OCI-LY3 (cell line): ENCODE data around the gene KCNJ9.

Source experiments
- H2AFZ ChIP-seq: fragments of 200-600, 300-600 bp; shearing (Covaris generic); 2 replicates; pipeline ENCODE4 v1.6.0; 2014; ENCODE audit warnings: antibody characterized with exemption, low read depth, low read length
- H3K27ac ChIP-seq: fragments of 200-600, 300-600 bp; sonication (generic); 2 replicates; pipeline ENCODE4 v1.5.1; 2014; ENCODE audit warnings: mild to moderate bottlenecking, low read length, moderate library complexity, mixed read lengths
- H3K27me3 ChIP-seq: fragments of 200-600, 300-600 bp; sonication (generic); 2 replicates; pipeline ENCODE4 v1.6.1; 2014; ENCODE audit warnings: low read depth, low read length, mixed read lengths
- H3K36me3 ChIP-seq: fragments of 200-600, 300-600 bp; sonication (generic); replicated peaks from 2 replicates; pipeline ENCODE3; 2014; ENCODE audit warnings: low read depth, low read length, mixed read lengths
- H3K4me1 ChIP-seq: fragments of 300-600, 200-600 bp; sonication (generic); 2 replicates; pipeline ENCODE4 v1.6.1; 2014; ENCODE audit warnings: low read length, mixed read lengths
- H3K4me2 ChIP-seq: fragments of 200-600, 300-600 bp; sonication (generic); 2 replicates; pipeline ENCODE4 v1.6.1; 2014; ENCODE audit warnings: low read length, mixed read lengths
- H3K4me3 ChIP-seq: fragments of 300-600, 200-600 bp; sonication (generic); 2 replicates; pipeline ENCODE4 v1.5.1; 2014; ENCODE audit warnings: antibody characterized with exemption, mild to moderate bottlenecking, low read length, moderate library complexity
- H3K79me2 ChIP-seq: fragments of 300-600, 200-600 bp; shearing (Covaris generic); 2 replicates; pipeline ENCODE4 v1.6.1; 2014; ENCODE audit warnings: mild to moderate bottlenecking, low read length, mixed read lengths
- H3K9ac ChIP-seq: fragments of 300-600, 200-600 bp; shearing (Covaris generic); 2 replicates; pipeline ENCODE4 v1.6.0; 2014; ENCODE audit warnings: mild to moderate bottlenecking, low read length, moderate library complexity
- H3K9me3 ChIP-seq: fragments of 200-600, 300-600 bp; shearing (Covaris generic); 2 replicates; pipeline ENCODE4 v1.6.1; 2014; ENCODE audit warnings: low read length, mixed read lengths; ENCODE audit not compliant: insufficient read depth
- H4K20me1 ChIP-seq: fragments of 200-600, 300-600 bp; sonication (generic); 2 replicates; pipeline ENCODE4 v1.6.1; 2016; ENCODE audit warnings: low read length, mixed read lengths; ENCODE audit not compliant: insufficient read depth
- EZH2phosphoT487 ChIP-seq: fragments of 200-600 bp; shearing (Covaris generic); IDR thresholded peaks from 2 replicates; pipeline ENCODE4 v1.6.1; 2018; ENCODE audit warnings: antibody characterized with exemption, mixed run types, low read depth
- TF ChIP-seq, protein P1 (sequence below): fragments of 200-600, 300-600 bp; sonication (generic); IDR thresholded peaks from 2 replicates; pipeline ENCODE4 v1.5.1; 2014; ENCODE audit warnings: antibody characterized with exemption, low read length, low read depth

Gene KCNJ9

DNA sequence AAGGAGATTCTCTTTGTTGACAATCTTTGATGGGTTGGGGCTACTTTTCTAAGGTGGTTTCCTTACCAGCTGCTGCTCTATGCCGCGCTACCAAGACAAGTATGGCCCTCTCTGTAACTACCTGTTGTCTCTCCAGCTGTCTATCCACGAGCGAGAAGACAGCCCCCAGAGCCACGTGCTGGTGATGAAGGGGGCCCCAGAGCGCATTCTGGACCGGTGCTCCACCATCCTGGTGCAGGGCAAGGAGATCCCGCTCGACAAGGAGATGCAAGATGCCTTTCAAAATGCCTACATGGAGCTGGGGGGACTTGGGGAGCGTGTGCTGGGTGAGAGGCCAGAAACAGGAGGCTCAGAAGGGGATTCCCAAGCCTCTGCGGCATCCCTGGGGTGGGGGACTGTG is 48.6 kb downstream of the KCNJ9 start:
- no peaks in the 10 kb centered on the region for H4K20me1 ChIP-seq
- TF ChIP-seq, protein P1, sequence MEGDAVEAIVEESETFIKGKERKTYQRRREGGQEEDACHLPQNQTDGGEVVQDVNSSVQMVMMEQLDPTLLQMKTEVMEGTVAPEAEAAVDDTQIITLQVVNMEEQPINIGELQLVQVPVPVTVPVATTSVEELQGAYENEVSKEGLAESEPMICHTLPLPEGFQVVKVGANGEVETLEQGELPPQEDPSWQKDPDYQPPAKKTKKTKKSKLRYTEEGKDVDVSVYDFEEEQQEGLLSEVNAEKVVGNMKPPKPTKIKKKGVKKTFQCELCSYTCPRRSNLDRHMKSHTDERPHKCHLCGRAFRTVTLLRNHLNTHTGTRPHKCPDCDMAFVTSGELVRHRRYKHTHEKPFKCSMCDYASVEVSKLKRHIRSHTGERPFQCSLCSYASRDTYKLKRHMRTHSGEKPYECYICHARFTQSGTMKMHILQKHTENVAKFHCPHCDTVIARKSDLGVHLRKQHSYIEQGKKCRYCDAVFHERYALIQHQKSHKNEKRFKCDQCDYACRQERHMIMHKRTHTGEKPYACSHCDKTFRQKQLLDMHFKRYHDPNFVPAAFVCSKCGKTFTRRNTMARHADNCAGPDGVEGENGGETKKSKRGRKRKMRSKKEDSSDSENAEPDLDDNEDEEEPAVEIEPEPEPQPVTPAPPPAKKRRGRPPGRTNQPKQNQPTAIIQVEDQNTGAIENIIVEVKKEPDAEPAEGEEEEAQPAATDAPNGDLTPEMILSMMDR = no peak
- TF ChIP-seq EZH2phosphoT487 = no peak
- H3K4me1 ChIP-seq = peaks cover 12% of the 10 kb centered on the region
- H3K4me2 ChIP-seq = no peak overlapping the region
- H3K27me3 ChIP-seq = peaks cover 18% of the 10 kb centered on the region; the same call in 1 of the 2 replicates
- no peak overlapping the region for H3K27ac ChIP-seq
- H3K36me3 ChIP-seq = no peaks in the 10 kb centered on the region
- H3K79me2 ChIP-seq = no peaks in the 10 kb centered on the region
- H2AFZ ChIP-seq = no peak overlapping the region
- no peak overlapping the region for H3K9ac ChIP-seq
- no peaks in the 10 kb centered on the region for H3K9me3 ChIP-seq
- H3K4me3 ChIP-seq = no peak overlapping the region

GRCh38 chr1:160130486-160130885 is 49.1 kb downstream of the KCNJ9 start:
- Histone ChIP-seq H3K4me2 (no peak overlapping the region), H3K4me3 (no peak overlapping the region), H3K4me1 (peaks cover 17% of the 10 kb centered on the region), H3K27me3 (peaks cover 18% of the 10 kb centered on the region; the same call in 1 of the 2 replicates), H2AFZ (no peak overlapping the region), H3K9me3 (no peaks in the 10 kb centered on the region), H3K79me2 (no peaks in the 10 kb centered on the region), H3K36me3 (no peaks in the 10 kb centered on the region), H3K9ac (no peak overlapping the region), H3K27ac (no peak overlapping the region), H4K20me1 (no peaks in the 10 kb centered on the region)
- TF ChIP-seq, protein P1 = no peak
- no peak for TF ChIP-seq EZH2phosphoT487

DNA sequence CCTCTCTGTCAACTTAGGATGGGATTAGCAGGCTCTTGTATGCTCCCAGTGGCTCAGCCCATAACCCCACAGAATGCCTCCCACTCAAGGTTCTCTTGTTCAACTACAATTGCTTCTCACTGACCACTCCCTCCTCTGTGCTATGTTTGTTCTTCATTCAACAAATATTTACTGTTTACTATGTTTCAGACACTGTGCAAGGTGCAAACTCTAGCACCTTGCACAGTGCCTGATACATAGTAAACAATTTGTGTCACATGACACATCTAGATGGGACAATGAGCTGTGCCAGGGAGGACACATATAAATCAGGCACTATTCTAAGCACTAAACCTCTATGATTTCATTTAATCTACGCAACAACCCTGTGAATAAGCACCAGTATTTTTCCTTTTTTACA is 49.6 kb downstream of the KCNJ9 start:
- H2AFZ ChIP-seq = no peak overlapping the region
- H3K9me3 ChIP-seq = no peaks in the 10 kb centered on the region
- no peaks in the 10 kb centered on the region for H3K79me2 ChIP-seq
- TF ChIP-seq, protein P1 = no peak
- no peak for TF ChIP-seq EZH2phosphoT487
- peaks cover 18% of the 10 kb centered on the region for H3K4me1 ChIP-seq
- H4K20me1 ChIP-seq = no peaks in the 10 kb centered on the region
- H3K4me3 ChIP-seq = no peak overlapping the region
- H3K27ac ChIP-seq = no peak overlapping the region
- H3K36me3 ChIP-seq = no peaks in the 10 kb centered on the region
- no peak overlapping the region for H3K4me2 ChIP-seq
- peaks cover 18% of the 10 kb centered on the region; the same call in 1 of the 2 replicates for H3K27me3 ChIP-seq
- H3K9ac ChIP-seq = no peak overlapping the region

DNA sequence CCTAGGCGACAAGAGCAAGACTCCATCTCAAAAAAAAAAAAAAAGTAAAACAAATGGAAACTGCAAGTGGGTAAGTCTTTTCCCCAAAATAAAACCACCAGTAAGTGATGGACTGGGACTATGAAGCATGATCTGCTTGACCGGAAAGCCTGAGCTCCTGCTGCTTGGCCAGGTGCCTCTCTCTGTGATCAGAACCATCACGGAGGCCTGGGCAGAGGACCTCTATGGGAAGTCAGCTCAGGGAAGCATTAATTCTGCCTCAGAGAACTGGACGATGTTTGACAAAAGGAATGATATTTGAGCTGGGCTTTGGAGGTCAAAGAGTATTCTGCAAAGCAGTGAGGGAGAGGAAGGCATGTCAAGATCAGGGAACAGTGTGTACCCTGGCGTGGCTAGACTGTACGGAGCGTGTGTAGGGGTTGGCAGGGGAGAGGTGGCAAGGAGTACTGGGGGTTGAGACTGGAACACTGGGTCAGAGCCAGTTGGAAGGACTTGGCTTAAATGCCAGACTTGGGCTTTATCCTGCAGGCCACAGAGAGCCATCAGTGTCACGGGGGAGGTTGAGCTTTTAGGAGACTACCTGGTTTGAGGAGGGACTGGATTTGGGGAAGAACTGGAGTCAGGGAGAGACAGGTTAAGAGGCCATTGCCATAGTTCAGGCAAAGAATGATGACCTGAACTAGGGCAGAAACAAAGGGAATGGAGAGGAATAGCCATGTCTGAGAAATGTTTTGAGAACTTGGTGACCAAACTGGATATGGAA is 50.6 kb downstream of the KCNJ9 start:
- Histone ChIP-seq H2AFZ (no peak overlapping the region), H3K36me3 (no peaks in the 10 kb centered on the region), H3K4me3 (no peak overlapping the region), H4K20me1 (no peaks in the 10 kb centered on the region), H3K4me1 (peaks cover 18% of the 10 kb centered on the region), H3K27ac (no peak overlapping the region), H3K4me2 (no peak overlapping the region), H3K27me3 (peaks cover 18% of the 10 kb centered on the region; the same call in 1 of the 2 replicates), H3K9ac (no peak overlapping the region), H3K79me2 (no peaks in the 10 kb centered on the region), H3K9me3 (no peaks in the 10 kb centered on the region)
- no peak for TF ChIP-seq EZH2phosphoT487
- TF ChIP-seq, protein P1 = no peak
